ENCODE measurements around the gene FEM1C.
"Not testable (repeated sequence)": the region's sequence is repeated elsewhere in the genome, so short reads cannot be mapped to it uniquely, and the experiment has no call there.

FEM1C gene

DNA sequence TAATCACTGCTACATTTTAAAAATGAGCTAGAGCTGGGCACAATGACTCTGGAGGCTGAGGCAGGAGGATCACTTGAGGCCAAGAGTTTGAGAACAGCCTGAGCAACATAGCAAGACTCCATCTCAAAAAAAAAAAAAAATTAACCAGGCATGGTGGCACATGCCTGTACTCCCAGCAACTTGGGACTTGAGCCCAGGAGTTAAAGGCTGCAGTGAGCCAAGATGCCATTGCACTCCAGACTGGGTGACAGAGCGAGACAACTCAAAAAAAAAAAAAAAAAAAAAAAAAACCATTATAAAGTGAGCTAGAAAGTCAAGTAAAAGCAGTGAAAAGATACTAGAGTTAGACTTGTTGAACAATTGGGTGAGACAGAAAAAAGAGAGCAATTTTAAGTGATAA lies 28.2 kb downstream of the FEM1C start:
- FAIRE-seq: no peak

DNA sequence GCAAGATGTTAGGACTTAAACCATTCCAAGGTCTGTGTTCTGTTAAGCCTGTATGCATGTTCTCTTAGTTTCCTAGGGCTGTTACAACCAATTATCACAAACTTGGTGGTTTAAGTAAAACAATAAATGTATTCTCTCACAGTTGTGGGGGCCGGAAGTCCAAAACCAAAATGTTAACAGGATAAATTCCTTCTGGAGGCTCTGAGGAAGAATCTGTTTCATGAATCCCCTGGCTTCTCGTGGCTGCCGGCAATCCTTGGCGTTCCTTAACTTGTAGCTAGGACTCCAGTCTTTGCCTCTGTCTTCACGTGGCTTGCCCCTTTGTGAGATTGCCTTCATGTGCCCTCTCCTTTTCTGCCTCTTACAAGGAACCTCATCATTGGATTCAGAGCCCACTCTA lies 30.4 kb downstream of the FEM1C start:
- FAIRE-seq: no peak

DNA sequence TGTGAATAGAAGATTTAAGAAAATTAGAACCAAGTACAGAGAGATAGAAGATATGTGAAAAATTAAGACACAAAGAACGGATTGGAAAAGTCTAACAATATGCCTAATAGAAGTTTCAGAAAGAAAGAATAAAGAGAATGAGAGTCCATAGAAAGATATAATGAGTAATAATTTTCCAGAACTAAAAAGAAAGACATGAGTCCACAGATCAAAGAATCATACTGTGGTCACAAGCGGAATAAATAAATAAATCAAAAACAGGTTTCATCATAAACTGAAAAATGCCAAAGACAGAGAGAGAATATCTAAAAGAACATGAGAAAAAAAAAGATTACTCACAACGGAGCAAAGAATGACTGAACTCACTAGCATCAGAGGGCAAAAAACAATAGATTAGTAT lies 32.9 kb downstream of the FEM1C start:
- FAIRE-seq: no peak

DNA sequence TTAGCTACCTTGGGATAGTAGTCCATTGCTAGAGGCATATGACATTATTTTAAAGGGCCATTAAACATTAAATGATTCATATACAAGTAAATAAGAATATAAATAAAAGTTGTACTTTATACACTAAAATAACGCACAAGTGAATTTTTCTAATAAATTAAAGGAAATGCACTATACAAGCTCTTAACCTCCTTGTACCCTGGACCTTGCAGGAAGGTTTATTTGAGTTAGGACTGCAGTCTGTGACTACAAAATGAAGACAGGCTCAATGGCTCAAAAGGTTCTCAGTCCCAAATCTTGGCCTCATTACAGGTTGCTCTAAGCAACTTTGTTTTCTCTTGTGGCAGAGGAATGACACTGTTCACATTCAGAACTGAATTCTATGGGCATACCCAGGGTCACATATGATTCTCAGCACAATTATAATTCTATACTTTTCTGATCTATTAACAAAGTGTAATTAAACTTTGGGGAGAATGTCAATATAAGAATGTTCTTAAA lies 34.4 kb downstream of the FEM1C start:
- no peak for FAIRE-seq

DNA sequence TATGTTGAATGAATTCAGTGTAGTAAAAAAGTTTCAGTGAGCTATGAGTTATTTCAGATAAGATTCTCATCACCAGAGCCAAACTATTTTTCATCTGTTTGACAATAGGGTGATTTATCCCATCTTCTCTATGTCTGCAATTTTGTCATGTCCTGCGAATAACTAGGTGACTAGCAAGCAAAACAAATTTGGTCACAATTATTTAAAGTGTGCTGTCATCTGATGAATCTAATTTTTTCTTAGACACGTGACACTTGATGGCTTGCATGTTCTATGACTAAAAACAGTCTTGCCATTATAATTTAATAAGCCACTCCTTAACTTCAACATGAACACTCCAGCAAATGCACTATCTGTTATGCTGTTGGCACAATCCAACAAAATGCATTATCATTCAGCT lies 35.0 kb downstream of the FEM1C start:
- no peak for FAIRE-seq

DNA sequence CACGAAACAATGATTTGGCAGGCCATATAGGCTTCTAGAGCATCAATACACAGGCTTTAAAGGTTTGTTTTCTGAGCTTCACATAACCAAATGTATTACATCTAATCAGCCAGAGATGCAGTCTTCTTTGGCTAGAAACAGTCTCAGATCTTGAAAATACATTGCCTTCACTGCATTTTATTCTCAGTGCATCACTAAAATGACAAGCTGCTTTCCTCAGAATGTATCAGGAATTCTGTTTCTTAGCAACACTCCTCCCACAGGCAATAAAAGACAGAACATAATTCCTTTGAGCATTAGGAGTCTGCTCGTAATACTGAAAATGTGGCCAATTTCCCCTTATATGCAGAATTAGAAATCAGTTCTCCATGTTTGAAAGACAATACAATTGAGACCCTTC lies 36.9 kb downstream of the FEM1C start:
- no peak for FAIRE-seq

DNA sequence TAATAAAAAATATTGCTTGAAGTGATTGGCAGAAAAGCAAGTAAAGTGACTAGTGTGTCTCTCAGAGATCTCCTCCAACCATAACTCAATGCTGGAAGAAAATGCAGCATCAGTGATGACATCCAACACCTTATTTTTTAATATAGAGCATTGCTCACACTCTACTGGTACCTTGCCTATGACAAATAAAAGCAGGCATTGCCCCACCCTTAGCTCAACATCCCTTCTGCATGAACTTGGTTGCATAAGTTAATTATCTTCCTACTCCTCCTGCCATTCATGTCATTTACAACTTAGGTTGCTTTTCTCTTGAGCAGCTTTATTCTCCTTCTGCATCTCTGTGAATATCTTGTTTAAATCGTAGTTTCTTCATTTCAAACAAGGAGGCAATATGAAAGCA lies 41.2 kb downstream of the FEM1C start:
- FAIRE-seq: no peak

DNA sequence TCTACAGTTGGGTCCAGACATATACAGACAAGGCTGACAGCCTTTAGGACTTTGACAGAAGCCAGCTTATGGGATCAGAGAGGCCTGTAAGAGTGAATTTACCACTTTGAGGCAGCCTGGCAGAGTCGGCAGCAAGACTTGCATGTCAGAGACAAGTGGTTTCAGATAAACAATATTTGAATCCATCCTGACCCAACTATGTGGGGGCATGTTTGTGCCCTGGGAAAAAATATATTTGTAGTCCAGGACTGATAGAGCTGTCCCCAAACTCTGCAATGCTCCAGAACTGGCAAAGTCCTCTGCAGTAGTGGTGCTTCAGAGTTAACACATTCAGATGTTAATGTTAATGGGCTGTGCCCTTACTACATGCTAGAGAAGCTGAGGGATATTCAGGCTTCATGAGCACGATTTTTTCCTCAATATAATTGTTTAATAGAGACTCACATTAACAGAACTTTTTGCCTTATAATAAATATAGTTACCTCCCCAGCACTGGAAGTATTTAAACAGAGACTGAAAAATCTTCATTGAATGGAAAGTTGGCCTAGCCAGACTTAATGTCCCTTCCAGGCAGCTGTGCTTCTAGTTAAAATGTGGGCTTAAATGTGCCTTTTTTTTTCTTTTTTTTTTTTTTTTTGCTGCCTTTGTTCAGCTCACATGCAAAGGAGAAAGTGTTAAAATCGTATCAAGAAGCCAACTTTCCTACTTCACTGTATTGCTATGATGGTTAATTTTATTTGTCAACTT lies 42.9 kb downstream of the FEM1C start:
- no peak for FAIRE-seq

DNA sequence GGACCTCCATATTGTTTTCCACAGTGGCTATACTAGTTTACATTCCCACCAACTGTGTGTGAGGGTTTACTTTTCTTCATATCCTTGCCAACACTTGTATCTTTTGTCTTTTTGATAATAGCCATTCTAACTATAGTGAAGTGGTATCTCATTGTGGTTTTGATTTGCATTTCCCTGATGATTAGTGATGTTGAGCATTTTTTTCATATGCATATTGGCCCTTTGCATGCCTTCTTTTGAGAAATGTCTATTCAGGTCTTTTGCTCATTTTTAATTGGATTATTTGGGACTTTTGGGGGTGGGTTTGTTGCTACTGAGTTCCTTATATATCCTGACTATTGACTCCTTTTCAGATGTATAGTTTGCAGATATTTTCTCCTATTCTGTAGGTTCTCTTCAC lies 44.4 kb downstream of the FEM1C start:
- FAIRE-seq: no peak

DNA sequence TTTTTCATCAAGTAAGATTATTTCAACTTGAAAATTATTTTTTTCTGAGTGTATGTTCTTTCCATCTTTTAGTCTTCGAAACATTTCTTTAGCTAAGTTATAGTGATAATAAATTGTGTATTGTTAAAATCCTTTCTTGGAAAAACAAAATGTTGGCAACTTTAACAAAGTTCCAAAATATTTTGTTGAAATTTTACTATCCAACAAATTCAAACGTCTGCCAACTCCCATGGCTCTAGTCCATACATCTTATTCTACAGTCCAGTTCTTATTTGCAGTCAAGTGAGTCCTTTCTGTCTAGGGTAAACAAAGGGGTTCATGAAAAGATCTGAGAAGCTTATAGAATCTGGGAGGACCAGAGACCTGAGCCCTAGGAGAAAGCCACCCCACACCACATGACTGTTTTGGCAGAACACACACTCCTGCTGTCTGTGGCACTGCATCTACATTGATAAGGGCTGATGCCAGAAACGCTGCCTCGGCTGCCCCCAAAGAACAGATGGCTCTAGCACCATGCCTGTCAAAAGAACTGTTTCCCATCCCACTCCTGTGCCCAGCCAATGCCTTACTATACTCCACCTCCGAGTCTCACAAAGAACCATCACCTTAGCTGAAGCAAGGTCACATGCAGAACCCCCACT lies 47.5 kb downstream of the FEM1C start:
- no peak for FAIRE-seq

DNA sequence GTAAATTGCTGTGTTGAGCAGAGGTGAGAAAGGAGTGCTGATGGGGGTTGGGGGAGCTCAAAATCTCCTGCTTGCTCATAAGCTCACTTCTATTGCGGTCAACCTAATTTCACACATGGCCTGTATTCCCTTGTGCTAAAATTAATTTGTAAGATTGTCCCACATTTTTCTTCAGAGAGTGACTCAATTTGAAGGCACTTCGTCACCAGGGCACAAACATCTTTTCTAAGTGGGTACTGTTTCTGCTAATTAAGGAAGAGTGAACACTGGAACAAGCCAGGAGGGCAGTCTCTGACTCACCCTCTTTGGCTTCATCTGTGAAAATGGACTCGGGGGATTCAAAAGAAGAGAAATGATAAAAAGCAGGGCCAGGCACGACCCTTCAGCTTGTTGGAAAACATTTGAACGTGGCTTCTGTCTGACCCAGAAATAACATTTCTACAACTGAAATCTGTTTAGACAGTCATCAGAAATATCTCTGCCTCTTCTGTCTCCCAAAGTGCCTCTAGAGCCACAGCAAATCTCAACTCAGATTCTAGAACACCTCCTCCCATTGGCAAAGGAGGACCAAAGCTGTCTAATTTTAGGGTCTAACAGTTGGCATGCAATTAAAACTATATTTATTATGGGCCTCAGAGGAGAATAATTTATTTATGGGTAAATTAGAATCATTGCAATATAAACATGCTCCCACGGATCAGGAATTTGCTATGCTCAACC lies 49.8 kb downstream of the FEM1C start:
- no peak for FAIRE-seq

DNA sequence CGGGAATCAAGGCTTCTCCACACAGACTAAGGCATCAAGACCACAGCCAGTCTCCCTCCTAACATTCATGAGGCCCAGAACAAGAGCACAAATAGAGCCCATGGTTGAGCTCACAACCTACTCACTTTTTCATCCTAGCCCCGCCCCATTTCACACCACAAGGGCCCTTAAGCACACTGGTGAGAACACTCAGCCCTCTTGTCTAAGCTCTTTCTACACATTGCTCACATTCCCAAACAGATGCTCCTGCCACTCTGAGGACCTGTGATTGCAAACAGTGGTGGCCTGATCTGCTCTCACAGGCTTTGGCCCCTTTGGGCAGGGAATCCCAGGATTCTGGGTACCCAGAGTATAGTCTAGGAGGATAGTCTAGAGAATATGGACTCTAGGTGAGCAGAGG lies 54.0 kb downstream of the FEM1C start:
- no peak for FAIRE-seq

DNA sequence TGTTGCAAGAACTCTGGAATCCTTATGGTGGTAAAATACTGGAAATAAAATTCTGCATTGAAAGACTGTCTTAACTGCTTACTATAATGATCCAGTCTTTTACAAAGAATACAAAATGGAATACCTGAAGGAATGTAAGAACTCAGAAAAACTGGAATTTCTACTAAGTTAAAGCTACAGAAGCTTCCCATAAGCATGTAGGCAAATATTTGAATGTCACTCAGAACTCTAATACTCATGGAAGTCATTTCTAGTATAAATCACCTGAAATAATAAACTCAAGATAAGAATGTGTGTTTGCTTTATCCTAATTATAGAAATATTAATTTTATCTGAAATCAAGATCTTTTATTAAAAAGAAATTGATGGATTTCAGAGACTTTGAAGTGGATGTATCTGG lies 54.8 kb downstream of the FEM1C start:
- FAIRE-seq: peak; percentile 21

DNA sequence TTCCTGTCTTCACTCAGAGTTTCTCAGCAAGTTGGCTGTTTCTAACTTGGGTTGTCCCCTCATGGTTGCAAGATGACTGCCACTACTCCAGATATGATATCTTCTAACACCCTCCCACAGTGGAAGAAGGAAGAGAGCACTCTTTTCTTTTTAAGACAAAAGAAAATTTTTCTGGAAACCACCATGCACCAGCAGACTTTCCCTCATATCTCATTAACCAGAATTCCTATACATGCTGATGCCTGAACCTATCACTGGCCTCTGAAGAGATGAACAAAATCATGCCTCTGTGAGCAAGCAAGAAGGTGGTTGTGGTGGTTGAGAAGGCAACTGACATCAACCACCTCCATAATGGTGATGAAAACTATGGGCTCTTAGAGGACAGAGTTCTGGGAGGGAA lies 56.8 kb downstream of the FEM1C start:
- no peak for FAIRE-seq

DNA sequence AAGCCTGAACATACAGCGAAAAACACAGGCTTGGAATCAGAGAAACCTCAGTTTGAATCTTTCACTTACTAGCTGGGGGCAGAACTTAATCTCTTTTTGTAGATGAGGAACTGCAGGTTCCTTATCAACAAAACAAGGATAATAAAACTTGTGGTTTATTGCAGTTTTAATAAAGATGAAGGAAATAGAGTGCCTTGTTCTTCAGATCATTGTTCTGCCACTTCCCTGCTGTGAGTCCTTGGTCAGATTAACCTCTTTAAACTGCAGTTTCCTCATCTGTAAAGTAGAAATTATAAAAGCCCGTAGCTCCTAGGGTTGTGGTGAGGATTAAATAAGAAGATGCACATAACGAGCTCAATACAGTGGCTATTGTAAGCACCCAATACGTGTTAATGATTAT lies 57.4 kb downstream of the FEM1C start:
- FAIRE-seq: no peak

DNA sequence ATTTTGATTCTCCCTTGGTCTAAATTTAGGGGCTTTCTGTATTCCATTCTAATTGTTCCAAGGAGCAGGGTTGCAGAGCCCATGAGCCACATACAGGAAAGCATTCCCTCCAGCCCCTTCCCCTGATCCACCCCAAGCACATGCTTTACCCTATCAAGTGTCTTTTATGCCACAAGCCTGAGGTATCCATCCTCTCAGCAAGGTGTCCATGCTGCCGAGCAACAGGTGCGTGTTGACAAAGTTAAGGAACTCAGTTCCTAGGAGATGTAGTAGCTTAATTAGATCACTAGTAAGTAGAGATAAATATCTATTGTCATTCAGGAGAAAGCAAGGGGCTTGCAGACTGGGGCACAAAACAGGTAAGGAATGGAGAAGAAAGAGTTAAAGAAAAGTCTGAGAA lies 57.8 kb downstream of the FEM1C start:
- no peak for FAIRE-seq

DNA sequence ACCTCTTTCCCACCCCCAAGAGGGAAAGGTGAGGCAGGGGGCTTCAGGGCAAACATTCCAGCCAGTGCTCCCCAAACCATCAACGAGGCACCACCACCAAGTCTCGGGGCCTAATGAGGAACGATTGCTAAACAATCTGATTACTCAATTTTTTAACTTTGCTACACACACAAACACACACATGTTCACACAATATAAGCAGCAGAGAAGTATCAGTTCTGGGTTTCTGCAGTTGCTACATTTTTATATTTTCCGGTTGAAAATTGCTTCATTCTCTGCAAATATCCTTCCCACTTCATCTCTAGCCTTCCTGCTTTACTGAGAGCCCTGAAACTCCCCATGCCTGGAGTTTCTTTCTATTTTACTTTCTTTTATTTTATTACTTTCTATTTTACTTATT lies 60.2 kb downstream of the FEM1C start:
- FAIRE-seq: no peak

DNA sequence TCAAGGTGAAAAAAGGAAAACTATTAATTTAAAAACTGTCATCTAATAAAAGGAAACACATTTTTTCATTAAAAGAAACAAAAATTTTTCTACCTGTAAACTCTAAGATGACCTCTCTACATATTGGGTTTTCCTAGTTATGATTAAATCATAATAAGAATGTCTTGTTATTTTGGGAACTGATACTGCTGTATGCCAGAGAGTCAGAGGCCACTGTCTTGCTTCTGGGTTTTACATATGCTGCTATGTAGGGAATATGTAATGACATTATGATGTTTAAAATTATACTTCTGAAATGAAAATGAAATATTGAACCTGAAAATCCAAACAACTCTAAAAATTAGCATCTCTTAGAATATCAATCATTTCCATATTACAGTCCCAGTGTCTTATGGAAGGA lies 63.7 kb downstream of the FEM1C start:
- peak; percentile 55 for FAIRE-seq

DNA sequence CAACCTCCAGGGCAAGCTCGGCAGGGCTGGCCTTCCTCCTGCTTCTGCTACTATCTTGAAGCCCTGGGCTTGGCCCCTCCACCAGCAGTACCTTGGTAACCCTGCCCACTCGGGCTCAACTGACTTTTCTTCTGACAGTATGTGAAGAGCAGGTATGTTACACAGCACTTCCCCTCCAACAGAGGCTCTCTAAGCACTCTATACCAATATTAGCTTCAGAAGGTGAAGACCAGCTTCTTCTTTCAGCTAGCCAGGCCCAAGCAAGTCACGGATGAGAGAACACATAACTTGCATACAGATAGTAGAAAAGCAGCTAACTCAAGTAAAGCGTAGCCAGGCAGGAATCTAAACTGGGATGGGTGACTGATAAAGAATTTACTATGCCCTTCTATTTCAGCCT lies 64.3 kb downstream of the FEM1C start:
- no peak for FAIRE-seq

DNA sequence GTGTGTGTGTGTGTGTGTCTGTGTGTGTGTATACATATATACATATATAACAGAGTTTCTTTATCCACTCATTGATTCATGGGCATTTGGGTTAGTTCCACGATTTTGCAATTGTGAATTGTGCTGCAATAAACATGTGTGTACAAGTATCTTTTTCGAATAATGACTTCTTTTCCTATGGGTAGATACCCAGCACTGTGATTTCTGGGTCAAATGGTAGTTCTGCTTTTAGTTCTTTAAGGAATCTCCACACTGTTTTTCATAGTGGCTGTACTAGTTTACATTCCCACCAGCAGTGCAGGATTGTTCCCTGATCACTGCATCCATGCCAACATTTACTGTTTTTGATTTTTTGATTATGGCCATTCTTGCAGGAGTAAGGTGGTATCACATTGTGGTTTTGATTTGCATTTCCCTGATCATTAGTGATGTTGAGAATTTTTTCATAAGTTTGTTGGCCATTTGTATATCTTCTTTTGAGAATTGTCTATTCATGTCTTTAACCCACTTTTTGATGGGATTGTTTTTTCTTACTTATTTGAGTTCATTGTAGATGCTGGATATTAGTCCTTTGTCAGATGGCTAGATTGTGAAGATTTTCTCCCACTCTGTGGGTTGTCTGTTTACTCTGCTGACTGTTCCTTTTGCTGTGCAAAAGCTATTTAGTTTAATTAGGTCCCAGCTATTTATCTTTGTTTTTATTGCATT lies 65.3 kb downstream of the FEM1C start:
- FAIRE-seq: not testable (repeated sequence)

DNA sequence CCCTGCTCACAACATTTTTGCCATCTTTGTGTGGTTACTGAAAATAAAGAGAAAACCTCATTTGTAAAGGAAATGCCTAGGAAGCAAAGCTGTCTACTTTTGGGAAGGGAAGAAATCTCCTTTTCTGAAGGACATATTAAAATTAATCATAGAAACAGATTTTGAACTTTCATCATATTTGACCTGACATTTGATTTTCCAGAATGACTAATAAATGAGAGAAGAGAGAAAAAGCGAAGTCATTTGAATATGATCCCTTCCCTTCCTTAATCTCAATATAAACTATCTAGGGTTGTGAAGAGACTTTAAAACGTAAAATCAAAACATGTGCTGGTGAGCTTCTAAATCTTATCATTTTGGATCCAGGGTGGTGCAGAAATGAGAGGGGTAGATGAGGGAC lies 66.3 kb downstream of the FEM1C start:
- no peak for FAIRE-seq

DNA sequence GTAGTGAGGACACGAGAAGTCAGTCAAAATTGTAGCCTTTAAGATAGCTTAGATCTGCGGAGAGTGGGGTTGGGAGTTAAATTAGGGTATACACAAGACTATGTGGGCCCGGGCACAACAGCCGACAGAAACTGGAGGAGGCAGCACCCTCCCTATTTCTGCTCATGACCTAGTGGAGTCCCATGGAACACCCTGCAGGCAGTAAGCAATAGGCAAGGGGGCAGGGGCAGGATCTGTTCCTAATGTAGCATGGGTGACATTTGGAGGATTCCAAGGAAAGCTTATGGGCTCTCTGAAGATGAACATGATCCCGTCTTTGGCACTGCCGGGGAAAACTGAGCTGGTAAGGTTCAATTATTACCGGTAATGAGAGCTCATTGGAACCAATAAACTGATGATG lies 67.0 kb downstream of the FEM1C start:
- FAIRE-seq: no peak

DNA sequence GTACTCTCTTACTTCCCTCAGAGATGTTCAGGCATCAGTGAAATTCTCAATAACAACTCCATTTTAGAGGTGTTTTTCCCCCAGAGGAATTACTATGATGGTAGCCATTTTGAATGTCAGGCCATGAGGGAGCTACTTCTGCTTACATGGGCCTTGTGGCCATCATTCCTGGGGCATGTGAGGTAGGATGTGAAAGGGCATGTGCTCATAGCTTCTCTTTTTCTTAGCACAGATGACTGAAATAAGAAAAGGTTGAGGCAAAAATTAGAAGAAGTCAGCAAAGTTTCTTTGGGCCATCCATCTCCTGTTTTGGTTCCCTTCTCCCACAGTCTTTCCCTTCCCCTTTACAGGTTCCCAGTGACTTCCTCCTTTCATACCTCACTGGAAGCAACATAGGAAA lies 68.8 kb downstream of the FEM1C start:
- FAIRE-seq: no peak

Data from islet of Langerhans (tissue), 1 donor.